AG09309 (cell line): ENCODE measurements around the gene FARS2.

Experiments used
- DNase-seq: peaks from one replicate; pipeline ENCODE4 v3.0.0-alpha.2; 2010; ENCODE audit warnings: low read depth
- H3K4me3 ChIP-seq: 2 replicates; pipeline ENCODE4 v1.5.1; 2011; ENCODE audit warnings: mild to moderate bottlenecking, low read depth, low read length, moderate library complexity; ENCODE audit not compliant: control insufficient read depth
- CTCF ChIP-seq: IDR thresholded peaks from 2 replicates; pipeline ENCODE4 v1.5.1; 2011; ENCODE audit warnings: mild to moderate bottlenecking, low read depth, low read length, inconsistent platforms; ENCODE audit not compliant: insufficient read depth, control insufficient read depth; ENCODE audit errors: missing control alignments

Gene FARS2

GRCh38 chr6:5318617-5319272, 57.4 kb downstream of the FARS2 start:
- TF ChIP-seq CTCF = no peak
- no peak for DNase-seq
- H3K4me3 ChIP-seq = no peak overlapping the region

- no peak overlapping the region for H3K4me3 ChIP-seq
- no peak for TF ChIP-seq CTCF
- no peak for DNase-seq
Observed at GRCh38 chr6:5323979-5324378, 62.7 kb downstream of the FARS2 start.

GRCh38 chr6:5325173-5325572, 63.9 kb downstream of the FARS2 start:
- no peak for TF ChIP-seq CTCF
- DNase-seq = no peak
- no peak overlapping the region for H3K4me3 ChIP-seq

GRCh38 chr6:5326022-5326641, 64.8 kb downstream of the FARS2 start:
- TF ChIP-seq CTCF = no peak
- no peak for DNase-seq
- H3K4me3 ChIP-seq = no peak overlapping the region

GRCh38 chr6:5328800-5329199, 67.5 kb downstream of the FARS2 start:
- TF ChIP-seq CTCF = no peak
- no peak for DNase-seq
- no peak overlapping the region for H3K4me3 ChIP-seq

- no peak for TF ChIP-seq CTCF
- H3K4me3 ChIP-seq = no peak overlapping the region
- DNase-seq = no peak
Observed at GRCh38 chr6:5331845-5332442, 70.6 kb downstream of the FARS2 start.
